Frontal cortex (tissue), 4 donors: Measurements from ENCODE around the gene TNC. TPM values are rescaled to one million over a fixed set of nuclear protein-coding genes. Genes with fewer than 3 reads are reported as not detected.

Experiments
- DNase-seq, 2 donors: peaks; one replicate each; pipeline ENCODE4 v3.0.0; 2012; ENCODE audit warnings: low spot score in 2 of 2
- FAIRE-seq: peaks from 2 replicates; lab custom pipeline; 2012; peaks lifted over from hg19 to GRCh38; lab: Jason Lieb, UNC
- total RNA-seq: library from RNA; depleted of rRNA; stranded (reverse); fragments of >200 nt; gene quantifications from one replicate; pipeline ENCODE4 v1.2.3, GENCODE V29; 2014
- donor health status: control.
- donor health status: control.
- donor health status: control.

Gene TNC
- total RNA-seq, 1 donor from 2014 or later, result 39.9 TPM

- DNase-seq (no peak), FAIRE-seq (no peak)
These were observed 12.0 kb downstream of the TNC start for GRCh38 chr9:115106001-115106400.

- no peak for DNase-seq
- FAIRE-seq, result no peak
These were observed 13.0 kb downstream of the TNC start for GRCh38 chr9:115104908-115105307.

GRCh38 chr9:115103746-115104477 lies 14.0 kb downstream of the TNC start:
- FAIRE-seq, result no peak
- no peak for DNase-seq

- DNase-seq, result no peak
- FAIRE-seq, result no peak
These were observed 18.1 kb downstream of the TNC start for GRCh38 chr9:115099901-115100300.

GRCh38 chr9:115098226-115098965 lies 19.6 kb downstream of the TNC start:
- DNase-seq (no peak), FAIRE-seq (no peak)

- no peak for DNase-seq
- FAIRE-seq, result no peak
These were observed 24.4 kb downstream of the TNC start for GRCh38 chr9:115093520-115093919.

GRCh38 chr9:115090486-115090885 lies 27.5 kb downstream of the TNC start:
- FAIRE-seq, result no peak
- DNase-seq, result no peak

- no peak for DNase-seq
- no peak for FAIRE-seq
These were observed 29.1 kb downstream of the TNC start for GRCh38 chr9:115088860-115089259.

- DNase-seq (no peak), FAIRE-seq (no peak)
These were observed 31.1 kb downstream of the TNC start for GRCh38 chr9:115086886-115087285.

GRCh38 chr9:115086461-115086860 lies 31.5 kb downstream of the TNC start:
- DNase-seq (no peak), FAIRE-seq (no peak)

- DNase-seq, result no peak
- FAIRE-seq, result no peak
These were observed 32.1 kb downstream of the TNC start for GRCh38 chr9:115085773-115086377.

GRCh38 chr9:115084709-115085108 lies 33.2 kb downstream of the TNC start:
- no peak for DNase-seq
- FAIRE-seq, result no peak

GRCh38 chr9:115084157-115084556 lies 33.8 kb downstream of the TNC start:
- no peak for DNase-seq
- FAIRE-seq, result no peak

GRCh38 chr9:115080242-115080641 lies 37.7 kb downstream of the TNC start:
- no peak for DNase-seq
- no peak for FAIRE-seq

- FAIRE-seq, result no peak
- DNase-seq, result no peak
These were observed 38.8 kb downstream of the TNC start for GRCh38 chr9:115079156-115079555.

GRCh38 chr9:115073456-115073855 lies 44.5 kb downstream of the TNC start:
- FAIRE-seq, result no peak
- no peak for DNase-seq

- no peak for FAIRE-seq
- DNase-seq, result no peak
These were observed 46.8 kb downstream of the TNC start for GRCh38 chr9:115071176-115071575.

GRCh38 chr9:115069771-115070170 lies 48.2 kb downstream of the TNC start:
- FAIRE-seq, result no peak
- DNase-seq, result no peak

GRCh38 chr9:115069302-115069701 lies 48.7 kb downstream of the TNC start:
- no peak for DNase-seq

GRCh38 chr9:115068031-115068430 lies 49.9 kb downstream of the TNC start:
- DNase-seq (no peak), FAIRE-seq (no peak)

More at GRCh38 chr9:115069302-115069701, 48.7 kb downstream of the TNC start:
- FAIRE-seq, result no peak
